ENCODE results near the gene OR2AG2. TPM values are rescaled to one million over a fixed set of nuclear protein-coding genes. Genes with fewer than 3 reads are reported as not detected.
"Not testable (repeated sequence)": the region's sequence is repeated elsewhere in the genome, so short reads cannot be mapped to it uniquely, and the experiment has no call there.

OR2AG2 gene
- total and polyA plus RNA-seq, 12 donors: not detected

GRCh38 chr11:6812390-6813005, 40.7 kb upstream of the OR2AG2 start:
- H3K4me1 ChIP-seq: no peaks in the 10 kb centered on the region
- peak in 3 of 8 donors; percentile 33 to 59 (median 35) for ATAC-seq
- H3K27me3 ChIP-seq: peaks cover 0 to 27% (median 3%) of the 10 kb centered on the region in 7 donors
- H3K4me3 ChIP-seq: no peak overlapping the region
- no peaks in the 10 kb centered on the region for H3K9me3 ChIP-seq
- no peak for DNase-seq
- H3K36me3 ChIP-seq: no peaks in the 10 kb centered on the region
- intact Hi-C loops (cut with DNase I): loop anchor here in 1 of 10 donors (5.0 kb wide), 1 partner anchor 875 kb away; no protein-coding TSS in a partner anchor
- 16 to 18% methylated on average over 6 of the region's 6 CpGs for WGBS, 2 donors
- no peak overlapping the region for H3K27ac ChIP-seq
- TF ChIP-seq, protein P1, sequence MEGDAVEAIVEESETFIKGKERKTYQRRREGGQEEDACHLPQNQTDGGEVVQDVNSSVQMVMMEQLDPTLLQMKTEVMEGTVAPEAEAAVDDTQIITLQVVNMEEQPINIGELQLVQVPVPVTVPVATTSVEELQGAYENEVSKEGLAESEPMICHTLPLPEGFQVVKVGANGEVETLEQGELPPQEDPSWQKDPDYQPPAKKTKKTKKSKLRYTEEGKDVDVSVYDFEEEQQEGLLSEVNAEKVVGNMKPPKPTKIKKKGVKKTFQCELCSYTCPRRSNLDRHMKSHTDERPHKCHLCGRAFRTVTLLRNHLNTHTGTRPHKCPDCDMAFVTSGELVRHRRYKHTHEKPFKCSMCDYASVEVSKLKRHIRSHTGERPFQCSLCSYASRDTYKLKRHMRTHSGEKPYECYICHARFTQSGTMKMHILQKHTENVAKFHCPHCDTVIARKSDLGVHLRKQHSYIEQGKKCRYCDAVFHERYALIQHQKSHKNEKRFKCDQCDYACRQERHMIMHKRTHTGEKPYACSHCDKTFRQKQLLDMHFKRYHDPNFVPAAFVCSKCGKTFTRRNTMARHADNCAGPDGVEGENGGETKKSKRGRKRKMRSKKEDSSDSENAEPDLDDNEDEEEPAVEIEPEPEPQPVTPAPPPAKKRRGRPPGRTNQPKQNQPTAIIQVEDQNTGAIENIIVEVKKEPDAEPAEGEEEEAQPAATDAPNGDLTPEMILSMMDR (IDR thresholded peaks at IDR 0.05): peak; percentile 53 to 87 (median 81)

GRCh38 chr11:6801075-6801474, 29.3 kb upstream of the OR2AG2 start:
- DNase-seq; H3K27me3 ChIP-seq; H3K9me3 ChIP-seq; ATAC-seq; H3K4me3 ChIP-seq; intact Hi-C loops (cut with DNase I); H3K36me3 ChIP-seq; H3K27ac ChIP-seq; H3K4me1 ChIP-seq: not testable (repeated sequence)

- ATAC-seq (no peak), DNase-seq (no peak)
- TF ChIP-seq, protein P1 (IDR thresholded peaks at IDR 0.05): no peak
- Histone ChIP-seq H3K4me3 (no peak within 1 kb of the TSS), H3K27ac (no peak within 1 kb of the TSS), H3K9me3 (peaks cover 0 to 8% (median 0%) of the 10 kb centered on the region in 11 donors), H3K27me3 (no peaks in the 10 kb centered on the region), H3K4me1 (no peaks in the 10 kb centered on the region), H3K36me3 (no peaks in the 10 kb centered on the region)
- WGBS, 2 donors: 80 to 87% methylated on average over 1 of the region's 1 CpG
- intact Hi-C loops (cut with DNase I): no loop called here
These were observed 27.6 kb upstream of the OR2AG2 start, which contains the start of gene OR6A2 for GRCh38 chr11:6799402-6799801. OR6A2 (minus strand) TSS chr11:6799689; CDS start chr11:6795708, 3,981 bp downstream.

DNA sequence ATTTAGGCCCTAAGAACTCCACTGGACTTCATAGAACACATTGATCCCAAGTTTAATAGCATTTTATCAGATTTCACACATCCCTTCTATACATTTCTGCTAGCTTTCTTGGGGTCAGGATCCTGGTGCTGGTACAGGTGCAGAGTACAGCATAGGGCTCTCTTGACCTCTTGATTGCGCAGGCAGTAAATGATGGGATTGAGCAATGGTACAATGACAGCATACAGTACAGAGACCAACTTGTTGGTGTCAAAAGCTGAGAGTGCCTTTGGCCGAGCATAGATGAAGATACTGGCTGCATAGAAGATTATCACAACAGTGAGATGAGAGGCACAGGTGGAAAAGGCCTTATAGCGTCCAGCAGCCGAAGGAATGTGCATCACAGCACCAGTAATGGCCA, 22.9 kb upstream of the OR2AG2 start:
- no peak for ATAC-seq
- WGBS, 2 donors: 87 to 91% methylated on average over 4 of the region's 4 CpGs
- Histone ChIP-seq H3K36me3 (no peaks in the 10 kb centered on the region), H3K4me1 (no peaks in the 10 kb centered on the region), H3K4me3 (no peak overlapping the region), H3K9me3 (no peaks in the 10 kb centered on the region), H3K27ac (no peak overlapping the region), H3K27me3 (no peaks in the 10 kb centered on the region)
- intact Hi-C loops (cut with DNase I): no loop called here
- TF ChIP-seq, protein P1 (IDR thresholded peaks at IDR 0.05): no peak
- DNase-seq: no peak

DNA sequence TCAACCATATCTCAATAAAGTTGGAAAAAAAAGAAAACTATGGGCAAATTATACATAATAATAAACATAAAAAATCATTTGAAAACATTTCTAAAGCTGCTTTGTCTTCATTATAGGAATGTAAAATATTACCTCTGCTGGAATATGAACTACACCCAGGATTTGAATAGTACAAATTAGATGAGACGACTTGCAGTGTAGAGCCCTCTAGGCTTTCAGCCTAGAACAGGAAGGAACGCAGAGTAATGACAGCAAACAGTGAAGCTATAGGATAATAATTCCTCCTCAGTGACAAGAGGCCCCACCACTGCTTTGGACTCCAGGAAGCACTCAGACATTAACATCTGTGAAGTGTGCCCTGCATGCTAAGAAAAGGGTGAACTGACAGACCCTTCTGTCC, 18.8 kb upstream of the OR2AG2 start:
- Histone ChIP-seq H3K4me3 (no peak overlapping the region), H3K9me3 (no peaks in the 10 kb centered on the region), H3K27me3 (no peaks in the 10 kb centered on the region), H3K27ac (no peak overlapping the region), H3K4me1 (no peaks in the 10 kb centered on the region), H3K36me3 (no peaks in the 10 kb centered on the region)
- WGBS, 2 donors: 65 to 84% methylated on average over 2 of the region's 2 CpGs
- ATAC-seq (no peak), DNase-seq (no peak)
- TF ChIP-seq, protein P1 (IDR thresholded peaks at IDR 0.05): no peak
- intact Hi-C loops (cut with DNase I): no loop called here
